ENCODE results near the gene COL9A3. TPM values are rescaled to one million over a fixed set of nuclear protein-coding genes. Genes with fewer than 3 reads are reported as not detected.
A peak's percentile ranks its signal among the peaks of the same experiment; 100 is the strongest.
"Not testable (repeated sequence)": the region's sequence is repeated elsewhere in the genome, so short reads cannot be mapped to it uniquely, and the experiment has no call there.

COL9A3 gene
- total RNA-seq, 1 donor: 0.43 TPM

GRCh38 chr20:62852841-62853240 lies 36.0 kb downstream of the COL9A3 start:
- DNase-seq (ENCODE audit: low read depth): no peak
- TF ChIP-seq CTCF (IDR thresholded peaks at IDR 0.05; ENCODE audit: insufficient read depth, low read depth, low read length): no peak
- H3K4me3 ChIP-seq (ENCODE audit: low read depth, low read length): no peak overlapping the region

DNA sequence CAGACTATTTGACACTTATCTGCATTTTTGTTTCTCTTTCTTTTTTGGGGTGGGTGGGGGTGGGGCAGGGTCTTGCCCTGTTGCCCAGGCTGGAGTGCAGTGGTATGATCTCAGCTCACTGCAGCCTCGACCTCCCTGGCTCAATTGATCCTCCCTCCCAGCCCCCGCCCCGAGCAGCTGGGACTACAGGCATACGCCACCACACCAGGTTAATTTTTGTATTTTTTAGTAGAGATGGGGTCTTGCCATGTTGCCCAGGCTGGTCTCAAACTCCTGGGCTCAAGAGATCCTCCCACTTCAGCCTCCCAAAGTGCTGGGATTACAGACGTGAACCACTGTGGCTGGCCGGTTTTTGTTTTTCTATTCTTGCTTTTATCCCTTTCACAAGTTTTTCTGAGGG lies 36.5 kb downstream of the COL9A3 start:
- H3K4me3 ChIP-seq (ENCODE audit: low read depth, low read length); DNase-seq (ENCODE audit: low read depth): not testable (repeated sequence)

GRCh38 chr20:62854121-62854520 lies 37.3 kb downstream of the COL9A3 start:
- TF ChIP-seq CTCF (IDR thresholded peaks at IDR 0.05; ENCODE audit: insufficient read depth, low read depth, low read length): no peak
- no peak overlapping the region for H3K4me3 ChIP-seq (ENCODE audit: low read depth, low read length)
- DNase-seq (ENCODE audit: low read depth): no peak

DNA sequence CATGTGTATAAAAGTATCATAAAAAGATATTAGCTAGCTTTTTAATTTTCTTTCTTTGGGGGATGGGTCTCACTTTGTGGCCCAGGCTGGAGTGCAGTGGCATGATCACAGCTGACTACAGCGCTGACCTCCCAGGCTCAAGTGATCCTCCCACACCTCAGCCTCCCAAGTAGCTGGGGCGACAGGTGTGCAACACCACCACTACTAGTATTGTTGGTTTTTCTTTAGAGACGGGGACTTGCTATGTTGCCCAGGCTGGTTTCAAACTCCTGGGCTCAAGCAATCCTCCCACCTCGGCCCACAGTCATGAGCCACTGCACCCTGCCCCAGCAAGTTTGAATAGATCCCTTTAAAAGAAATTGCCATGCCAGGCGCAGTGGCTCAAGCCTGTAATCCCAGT lies 38.3 kb downstream of the COL9A3 start:
- no peak overlapping the region for H3K4me3 ChIP-seq (ENCODE audit: low read depth, low read length)
- no peak for DNase-seq (ENCODE audit: low read depth)
- TF ChIP-seq CTCF (IDR thresholded peaks at IDR 0.05; ENCODE audit: insufficient read depth, low read depth, low read length): no peak

DNA sequence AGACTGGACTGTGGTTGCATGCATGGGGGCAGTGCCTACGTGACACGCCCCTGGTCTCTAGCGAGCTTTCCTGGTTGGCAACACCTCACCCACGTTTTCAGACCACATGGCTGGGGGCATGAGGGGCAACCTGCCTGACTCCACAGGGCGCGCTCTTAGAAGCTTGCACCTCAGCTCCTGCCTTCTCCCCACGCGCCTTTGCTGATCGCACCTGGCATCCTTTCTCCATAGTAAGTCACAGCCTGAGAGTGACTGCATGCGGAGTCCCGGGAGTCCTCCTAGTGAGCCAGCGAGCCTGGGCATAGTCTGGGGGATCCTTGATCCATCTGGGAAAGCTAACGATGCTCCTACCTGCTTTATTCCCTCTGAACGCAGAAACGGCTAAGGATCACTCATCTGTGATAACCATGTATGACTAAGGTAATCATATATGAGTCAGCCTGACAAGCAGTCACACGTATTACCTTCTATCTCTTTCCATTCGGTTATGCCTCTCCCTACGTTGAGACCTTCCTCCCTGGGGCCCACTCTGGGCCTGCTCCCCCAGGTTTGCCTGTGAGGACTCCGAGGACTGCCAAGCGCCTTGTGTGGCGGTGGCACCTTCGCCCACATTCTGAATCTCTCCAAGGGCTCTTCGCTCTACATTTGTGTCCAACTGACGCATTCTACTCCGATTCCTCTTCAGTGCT lies 40.2 kb downstream of the COL9A3 start:
- no peak overlapping the region for H3K4me3 ChIP-seq (ENCODE audit: low read depth, low read length)
- DNase-seq (ENCODE audit: low read depth): no peak
- no peak for TF ChIP-seq CTCF (IDR thresholded peaks at IDR 0.05; ENCODE audit: insufficient read depth, low read depth, low read length)

DNA sequence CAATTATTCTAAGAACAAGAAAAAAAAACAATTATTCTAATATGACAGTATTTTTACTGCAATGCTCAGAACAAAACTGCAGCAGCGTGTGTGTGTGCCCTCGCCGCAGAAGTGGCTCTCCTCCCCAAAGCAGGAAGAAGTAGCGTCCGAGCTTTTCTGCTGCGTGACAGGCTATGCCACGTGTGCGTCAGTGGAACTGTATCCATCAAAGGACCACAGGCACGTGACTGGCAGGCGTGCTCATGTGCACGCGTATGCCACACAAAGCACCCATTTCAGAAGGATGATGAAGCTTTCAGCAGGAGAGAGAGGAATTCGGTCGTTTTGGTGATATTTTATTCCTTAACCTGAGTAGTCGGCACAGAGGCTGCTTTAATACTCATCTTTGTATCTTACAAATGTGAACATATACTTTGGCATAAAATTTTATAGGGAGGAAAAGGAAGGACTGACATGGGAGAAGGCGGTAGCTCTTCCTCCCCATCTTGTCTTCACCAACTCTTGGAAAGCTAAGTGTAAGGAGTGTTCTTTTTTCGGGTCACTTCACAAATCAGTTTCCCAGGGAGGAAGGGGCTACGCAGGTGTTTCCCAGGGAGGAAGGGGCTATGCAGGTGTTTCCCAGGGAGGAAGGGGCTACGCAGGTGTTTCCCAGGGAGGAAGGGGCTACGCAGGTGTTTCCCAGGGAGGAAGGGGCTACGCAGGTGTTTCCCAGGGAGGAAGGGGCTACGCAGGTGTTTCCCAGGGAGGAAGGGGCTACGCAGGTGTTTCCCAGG lies 41.4 kb downstream of the COL9A3 start:
- DNase-seq (ENCODE audit: low read depth): no peak
- no peak overlapping the region for H3K4me3 ChIP-seq (ENCODE audit: low read depth, low read length)
- no peak for TF ChIP-seq CTCF (IDR thresholded peaks at IDR 0.05; ENCODE audit: insufficient read depth, low read depth, low read length)

- no peak for DNase-seq (ENCODE audit: low read depth)
- no peak for TF ChIP-seq CTCF (IDR thresholded peaks at IDR 0.05; ENCODE audit: insufficient read depth, low read depth, low read length)
- peak overlapping the region; percentile 64 for H3K4me3 ChIP-seq (ENCODE audit: low read depth, low read length)
Measured at GRCh38 chr20:62859721-62860120, 42.9 kb downstream of the COL9A3 start.
